Psoas muscle (tissue), 8 donors: ENCODE data around the gene PCDHGB5. TPM values are rescaled to one million over a fixed set of nuclear protein-coding genes. Genes with fewer than 3 reads are reported as not detected.
"Not testable (repeated sequence)": the region's sequence is repeated elsewhere in the genome, so short reads cannot be mapped to it uniquely, and the experiment has no call there.

Source experiments
- ATAC-seq, 4 donors: fragments of 200-7000 bp; cut with Tn5 transposase; one replicate each; pipeline ENCODE4 v1.9.1; 2020; ENCODE audit warnings: moderate library complexity in 3 of 4, mild to moderate bottlenecking in 2 of 4
- DNase-seq, 2 donors: peaks; one replicate each; pipeline ENCODE4 v3.0.0-alpha.2; 2020
- H3K27ac ChIP-seq: fragments of 200-600 bp; one replicate; pipeline ENCODE4 v1.8.0; 2022
- H3K27me3 ChIP-seq, 3 donors: fragments of 200-600 bp in 1 of 3; one replicate each; pipeline versions ENCODE4 v1.6.1 to v1.8.0; 2013 to 2022; ENCODE audit warnings: low read length in 2 of 3, mild to moderate bottlenecking in 2 of 3, moderate library complexity in 1 of 3; ENCODE audit not compliant: insufficient read depth in 3 of 3
- H3K36me3 ChIP-seq, 2 donors: fragments of 200-600 bp in 1 of 2; one replicate each; pipeline versions ENCODE4 v1.6.1 to v1.8.0; 2013 to 2022; ENCODE audit warnings: low read depth in 1 of 2, mild to moderate bottlenecking in 1 of 2, moderate library complexity in 1 of 2; ENCODE audit not compliant: insufficient read depth in 1 of 2
- H3K4me1 ChIP-seq: fragments of 200-600 bp; one replicate; pipeline ENCODE4 v1.8.0; 2022
- H3K4me3 ChIP-seq: fragments of 200-600 bp; one replicate; pipeline ENCODE4 v1.8.0; 2022; ENCODE audit warnings: mild to moderate bottlenecking
- H3K9me3 ChIP-seq: fragments of 200-600 bp; one replicate; pipeline ENCODE4 v1.8.0; 2022
- WGBS, 3 donors: extraction: QIAGEN DNeasy Blood & Tissue Kit; methylation state at CpG; one replicate each; pipeline versions ENCODE4 v1.1.6 to v1.1.7; 2013; 5-methylcytosine and 5-hydroxymethylcytosine counted together
- intact Hi-C, 2 donors: fragments of 100-400 bp; cut with DNase I; formaldehyde crosslinking; loops; one replicate each; pipeline versions ENCODE4 v1.11.0 to v1.14.2; 2022
- polyA plus RNA-seq, 3 donors: library from polyadenylated mRNA; stranded (reverse); fragments of 200-250 nt; gene quantifications; one replicate each; pipeline ENCODE4 v1.2.3, GENCODE V29; 2013
- total RNA-seq, 4 donors: library from RNA; stranded (reverse); fragmentation: NEBNext Ultra II Directional in 2 of 4; extraction: Animal tissue kit (Norgen Biotek cat#: 25700) in 2 of 4; gene quantifications; one replicate each; pipeline versions ENCODE4 v1.2.1 to v1.2.4, GENCODE V29; 2021 to 2023
- TF ChIP-seq, protein P1 (sequence below): fragments of 200-600 bp; IDR thresholded peaks from one replicate; pipeline ENCODE4 v1.8.0; 2022; ENCODE audit warnings: antibody characterized with exemption
- donor health status: healthy with polysubstance abuse.
- donor health status: DM: no; HTN: no; CAD: no; lungs with moderate emphysema.
- donor health status: Bipolar disorder and iron deficiency.
- donor health status: healthy.
- donor health status: DM: yes; HTN: yes; CAD: no.
- donor health status: DM: no; HTN: no; CAD: no.
- donor health status: DM: no; HTN: no; CAD: no.
- donor health status: DM: yes; HTN: yes; CAD: no.

PCDHGB5 gene
- total and polyA plus RNA-seq, 7 donors = 0.61 to 5.1 (median 2.7) TPM

DNA sequence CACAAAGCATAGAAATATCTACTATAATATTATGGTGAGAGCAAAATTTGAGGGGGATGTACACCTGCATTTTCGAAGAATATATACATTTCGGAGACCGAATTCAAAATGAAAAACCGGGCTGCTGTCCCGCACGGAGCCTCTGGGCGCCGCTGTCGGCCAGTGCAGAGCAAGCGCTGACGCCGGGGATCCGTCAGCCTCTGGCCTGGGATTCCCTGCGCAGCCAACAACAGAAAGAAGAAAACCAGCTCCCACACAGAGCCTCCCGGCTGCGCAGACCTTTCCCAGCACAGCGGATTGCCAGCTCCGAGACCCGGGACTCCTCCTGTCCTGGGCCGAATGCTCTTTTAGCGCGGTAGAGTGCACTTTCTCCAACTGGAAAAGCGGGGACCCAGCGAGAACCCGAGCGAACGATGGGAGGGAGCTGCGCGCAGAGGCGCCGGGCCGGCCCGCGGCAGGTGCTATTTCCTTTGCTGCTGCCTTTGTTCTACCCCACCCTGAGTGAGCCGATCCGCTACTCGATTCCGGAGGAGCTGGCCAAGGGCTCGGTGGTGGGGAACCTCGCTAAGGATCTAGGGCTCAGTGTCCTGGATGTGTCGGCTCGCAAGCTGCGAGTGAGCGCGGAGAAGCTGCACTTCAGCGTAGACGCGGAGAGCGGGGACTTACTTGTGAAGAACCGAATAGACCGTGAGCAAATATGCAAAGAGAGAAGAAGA lies 10.2 kb downstream of the PCDHGB5 start, which contains the start of gene PCDHGB6:
Gene PCDHGB6 (plus strand): TSS at position 232 of the 716 bp plus-strand sequence. CDS start 182 bp downstream, at position 414.
- H3K27me3 ChIP-seq = peaks cover 0 to 19% (median 8%) of the 10 kb centered on the region in 3 donors
- not testable (repeated sequence) for H3K36me3 ChIP-seq
- ATAC-seq = peak; percentile 80 to 89 (median 86)

GRCh38 chr5:141409598-141410306 lies 12.0 kb downstream of the PCDHGB5 start:
- no peaks in the 10 kb centered on the region for H3K4me1 ChIP-seq
- 33 to 39% (median 39%) methylated on average over 64 of the region's 64 CpGs for WGBS, 3 donors
- TF ChIP-seq, protein P1, sequence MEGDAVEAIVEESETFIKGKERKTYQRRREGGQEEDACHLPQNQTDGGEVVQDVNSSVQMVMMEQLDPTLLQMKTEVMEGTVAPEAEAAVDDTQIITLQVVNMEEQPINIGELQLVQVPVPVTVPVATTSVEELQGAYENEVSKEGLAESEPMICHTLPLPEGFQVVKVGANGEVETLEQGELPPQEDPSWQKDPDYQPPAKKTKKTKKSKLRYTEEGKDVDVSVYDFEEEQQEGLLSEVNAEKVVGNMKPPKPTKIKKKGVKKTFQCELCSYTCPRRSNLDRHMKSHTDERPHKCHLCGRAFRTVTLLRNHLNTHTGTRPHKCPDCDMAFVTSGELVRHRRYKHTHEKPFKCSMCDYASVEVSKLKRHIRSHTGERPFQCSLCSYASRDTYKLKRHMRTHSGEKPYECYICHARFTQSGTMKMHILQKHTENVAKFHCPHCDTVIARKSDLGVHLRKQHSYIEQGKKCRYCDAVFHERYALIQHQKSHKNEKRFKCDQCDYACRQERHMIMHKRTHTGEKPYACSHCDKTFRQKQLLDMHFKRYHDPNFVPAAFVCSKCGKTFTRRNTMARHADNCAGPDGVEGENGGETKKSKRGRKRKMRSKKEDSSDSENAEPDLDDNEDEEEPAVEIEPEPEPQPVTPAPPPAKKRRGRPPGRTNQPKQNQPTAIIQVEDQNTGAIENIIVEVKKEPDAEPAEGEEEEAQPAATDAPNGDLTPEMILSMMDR = no peak
- H3K9me3 ChIP-seq = peaks cover 7% of the 10 kb centered on the region
- no peak overlapping the region for H3K27ac ChIP-seq
- peaks cover 0 to 18% (median 2%) of the 10 kb centered on the region in 3 donors for H3K27me3 ChIP-seq
- H3K4me3 ChIP-seq = peak overlapping the region; percentile 62
- no peaks in the 10 kb centered on the region for H3K36me3 ChIP-seq
- DNase-seq (no peak), ATAC-seq (no peak)
- intact Hi-C loops = no loop called here

More for the DNA sequence above, 10.2 kb downstream of the PCDHGB5 start, which contains the start of gene PCDHGB6:
- Histone ChIP-seq H3K4me3 (peak within 1 kb of the TSS; percentile 62), H3K27ac (peak within 1 kb of the TSS; percentile 51)
- 9 to 16% (median 13%) methylated on average over 43 to 51 of the region's 51 CpGs for WGBS, 3 donors
- TF ChIP-seq, protein P1 = peak; percentile 70
- H3K9me3 ChIP-seq, intact Hi-C loops, H3K4me1 ChIP-seq: not testable (repeated sequence)
- DNase-seq = peak; percentile 50 to 72

DNA sequence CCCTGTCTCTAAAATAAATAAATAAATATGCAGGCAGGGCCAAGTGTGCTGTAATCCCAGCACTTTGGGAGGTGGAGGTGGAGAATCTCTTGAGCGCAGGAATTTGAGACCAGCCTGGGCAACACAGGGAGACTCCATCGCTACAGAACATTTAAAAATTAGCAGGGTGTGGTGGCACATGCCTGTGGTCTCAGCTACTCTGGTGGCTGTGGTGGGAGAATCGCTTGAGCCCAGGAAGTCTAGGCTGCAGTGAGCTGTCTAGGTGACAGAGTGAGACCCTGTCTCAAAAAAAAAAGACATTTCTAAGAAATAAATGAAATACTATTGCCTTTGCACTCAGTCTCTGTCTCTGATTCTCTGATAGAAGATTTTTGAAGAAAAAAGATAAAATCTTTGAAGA lies 13.8 kb downstream of the PCDHGB5 start:
- no peaks in the 10 kb centered on the region for H3K36me3 ChIP-seq
- H3K4me1 ChIP-seq = no peaks in the 10 kb centered on the region
- 69 to 74% (median 69%) methylated on average over 3 of the region's 3 CpGs for WGBS, 3 donors
- H3K27ac ChIP-seq = no peak overlapping the region
- peaks cover 7% of the 10 kb centered on the region for H3K9me3 ChIP-seq
- peaks cover 0 to 22% (median 0%) of the 10 kb centered on the region in 3 donors for H3K27me3 ChIP-seq
- DNase-seq = no peak
- H3K4me3 ChIP-seq = peak overlapping the region; percentile 62
- intact Hi-C loops = no loop called here
- ATAC-seq = no peak
- TF ChIP-seq, protein P1 = no peak

- intact Hi-C loops = no loop called here
- 21 to 29% (median 26%) methylated on average over 31 of the region's 31 CpGs for WGBS, 3 donors
- H3K9me3 ChIP-seq = peaks cover 7% of the 10 kb centered on the region
- ATAC-seq (peak; percentile 70 to 79 (median 75)), DNase-seq (peak; percentile 43 to 69)
- TF ChIP-seq, protein P1 = peak; percentile 70
- H3K36me3 ChIP-seq = no peaks in the 10 kb centered on the region
- peaks cover 0 to 25% (median 0%) of the 10 kb centered on the region in 3 donors for H3K27me3 ChIP-seq
- H3K27ac ChIP-seq = peak within 1 kb of the TSS; percentile 10
- H3K4me3 ChIP-seq = peak within 1 kb of the TSS; percentile 62
- H3K4me1 ChIP-seq = no peaks in the 10 kb centered on the region
Observed at GRCh38 chr5:141412854-141413539, 15.2 kb downstream of the PCDHGB5 start, which contains the start of gene PCDHGA10. TSS of gene PCDHGA10 (plus strand) at chr5:141412987. CDS start at chr5:141413176, 189 bp downstream.
